Measurements from ENCODE around the gene WFIKKN2. TPM values are rescaled to one million over a fixed set of nuclear protein-coding genes. Genes with fewer than 3 reads are reported as not detected.
A peak's percentile ranks its signal among the peaks of the same experiment; 100 is the strongest.

WFIKKN2 gene
- total and polyA plus RNA-seq, 2 experiments from 2014 or later: 0.34 TPM; not detected in 1

DNA sequence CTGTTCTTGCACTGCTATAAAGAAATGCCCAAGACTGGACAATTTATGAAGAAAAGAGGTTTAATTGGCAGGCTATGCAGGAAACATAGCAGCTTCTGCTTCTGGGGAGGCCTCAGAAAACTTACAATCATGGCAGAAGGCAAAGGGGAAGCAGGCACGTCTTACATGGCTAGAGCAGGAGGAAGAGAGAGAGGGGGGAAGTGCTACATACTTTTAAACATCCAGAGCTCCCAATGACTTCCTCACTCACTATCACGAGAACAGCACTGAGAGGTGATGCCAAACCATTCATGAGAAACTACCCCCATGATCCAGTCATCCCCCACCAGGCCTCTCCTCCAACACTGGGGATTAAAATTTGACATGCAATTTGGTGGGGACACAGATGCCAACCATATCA is 13.3 kb downstream of the WFIKKN2 start:
- H3K4me3 ChIP-seq: no peak overlapping the region
- no peak for TF ChIP-seq CTCF (IDR thresholded peaks at IDR 0.05; ENCODE audit: low read depth, low read length)

DNA sequence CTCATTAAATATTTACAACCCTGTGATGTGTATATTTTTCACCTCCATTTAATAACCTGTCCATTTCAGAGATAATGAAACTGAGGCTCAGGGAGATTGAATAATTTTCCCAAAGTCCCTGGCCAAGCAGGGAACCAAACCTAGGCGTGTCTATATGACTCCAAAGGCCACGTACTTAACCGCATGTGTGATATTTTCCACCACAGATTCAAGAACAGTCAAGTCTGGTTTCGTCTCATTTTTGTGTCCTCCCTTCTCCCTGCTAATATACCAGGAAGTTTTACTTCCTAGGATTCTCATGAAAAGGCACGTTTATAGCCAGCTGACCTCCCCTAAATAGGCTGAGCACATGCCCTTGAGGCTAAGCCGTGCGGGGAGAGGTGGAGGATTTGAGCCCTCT is 15.3 kb downstream of the WFIKKN2 start:
- H3K27ac ChIP-seq: no peak overlapping the region
- DNase-seq (ENCODE audit: low read depth in 1 of 2, low spot score in 1 of 2): no peak
- TF ChIP-seq CTCF (IDR thresholded peaks at IDR 0.05; ENCODE audit: low read depth, low read length): no peak
- no peaks in the 10 kb centered on the region for H3K9me3 ChIP-seq (ENCODE audit: low read depth)
- H3K27me3 ChIP-seq: no peaks in the 10 kb centered on the region
- no peak overlapping the region for H3K4me3 ChIP-seq
- H3K4me1 ChIP-seq (ENCODE audit: low read depth): peaks cover 39% of the 10 kb centered on the region
- no peaks in the 10 kb centered on the region for H3K36me3 ChIP-seq

More for the DNA sequence above, 13.3 kb downstream of the WFIKKN2 start:
- Histone ChIP-seq H3K4me1 (ENCODE audit: low read depth) (peaks cover 33% of the 10 kb centered on the region), H3K9me3 (ENCODE audit: low read depth) (no peaks in the 10 kb centered on the region), H3K36me3 (no peaks in the 10 kb centered on the region), H3K27me3 (no peaks in the 10 kb centered on the region), H3K27ac (no peak overlapping the region)
- no peak for DNase-seq (ENCODE audit: low read depth in 1 of 2, low spot score in 1 of 2)

- Histone ChIP-seq H3K27me3 (no peaks in the 10 kb centered on the region), H3K9me3 (ENCODE audit: low read depth) (no peaks in the 10 kb centered on the region), H3K4me3 (no peak overlapping the region), H3K4me1 (ENCODE audit: low read depth) (peaks cover 36% of the 10 kb centered on the region), H3K27ac (peak overlapping the region; percentile 79), H3K36me3 (no peaks in the 10 kb centered on the region)
- TF ChIP-seq CTCF (IDR thresholded peaks at IDR 0.05; ENCODE audit: low read depth, low read length): no peak
- DNase-seq (ENCODE audit: low read depth in 1 of 2, low spot score in 1 of 2): peak in 1 of 2 donors; percentile 84
These were observed 17.7 kb downstream of the WFIKKN2 start for GRCh38 chr17:50853015-50853615.

- TF ChIP-seq CTCF (IDR thresholded peaks at IDR 0.05; ENCODE audit: low read depth, low read length): no peak
- no peak for DNase-seq (ENCODE audit: low read depth in 1 of 2, low spot score in 1 of 2)
- Histone ChIP-seq H3K27me3 (no peaks in the 10 kb centered on the region), H3K4me1 (ENCODE audit: low read depth) (peaks cover 36% of the 10 kb centered on the region), H3K9me3 (ENCODE audit: low read depth) (no peaks in the 10 kb centered on the region), H3K4me3 (no peak overlapping the region), H3K27ac (peak overlapping the region; percentile 79), H3K36me3 (no peaks in the 10 kb centered on the region)
These were observed 18.4 kb downstream of the WFIKKN2 start for GRCh38 chr17:50853781-50854180.

DNA sequence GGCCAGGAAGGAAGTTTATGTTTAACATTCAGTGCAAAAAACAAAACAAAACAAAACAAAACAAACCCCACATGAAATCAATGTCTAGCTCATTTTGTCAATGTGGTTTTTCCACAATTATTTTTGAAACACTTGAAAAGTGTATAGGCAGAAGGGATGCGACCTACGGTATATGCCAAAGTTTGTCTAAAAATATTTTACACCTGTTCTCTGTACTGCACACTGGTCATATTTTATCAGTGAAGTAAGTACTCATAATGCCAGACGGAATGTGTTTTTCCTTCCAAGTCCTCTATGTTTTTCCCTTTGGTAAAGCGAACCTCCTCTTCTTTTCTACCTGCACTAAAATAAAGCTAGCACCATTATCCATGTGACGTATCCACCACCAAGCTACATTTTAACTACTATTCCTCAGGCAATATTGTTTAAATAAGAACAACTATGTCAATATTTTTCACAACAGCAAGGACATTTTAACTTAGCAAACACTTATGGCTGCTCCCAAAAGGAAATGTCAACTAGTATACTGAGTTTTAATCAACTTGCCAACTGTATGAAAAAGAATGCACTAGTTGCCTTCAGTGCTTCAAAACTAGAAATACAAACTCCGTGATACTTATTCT is 20.4 kb downstream of the WFIKKN2 start:
- no peak overlapping the region for H3K4me3 ChIP-seq
- no peaks in the 10 kb centered on the region for H3K27me3 ChIP-seq
- no peak for TF ChIP-seq CTCF (IDR thresholded peaks at IDR 0.05; ENCODE audit: low read depth, low read length)
- H3K27ac ChIP-seq: no peak overlapping the region
- H3K36me3 ChIP-seq: no peaks in the 10 kb centered on the region
- no peak for DNase-seq (ENCODE audit: low read depth in 1 of 2, low spot score in 1 of 2)
- peaks cover 32% of the 10 kb centered on the region for H3K4me1 ChIP-seq (ENCODE audit: low read depth)
- no peaks in the 10 kb centered on the region for H3K9me3 ChIP-seq (ENCODE audit: low read depth)

Measured in cardiac muscle cell (in vitro differentiated cells and primary cell).